Inflammatory macrophage treated with lipopolysaccharide for 1 hour (primary cell): ENCODE measurements around the gene CCDC15.
"Not testable (repeated sequence)": the region's sequence is repeated elsewhere in the genome, so short reads cannot be mapped to it uniquely, and the experiment has no call there.

Experiments used
- DNase-seq, 2 donors: peaks; one replicate each; pipeline ENCODE4 v3.0.0-alpha.2; 2020 to 2022

CCDC15 gene

DNA sequence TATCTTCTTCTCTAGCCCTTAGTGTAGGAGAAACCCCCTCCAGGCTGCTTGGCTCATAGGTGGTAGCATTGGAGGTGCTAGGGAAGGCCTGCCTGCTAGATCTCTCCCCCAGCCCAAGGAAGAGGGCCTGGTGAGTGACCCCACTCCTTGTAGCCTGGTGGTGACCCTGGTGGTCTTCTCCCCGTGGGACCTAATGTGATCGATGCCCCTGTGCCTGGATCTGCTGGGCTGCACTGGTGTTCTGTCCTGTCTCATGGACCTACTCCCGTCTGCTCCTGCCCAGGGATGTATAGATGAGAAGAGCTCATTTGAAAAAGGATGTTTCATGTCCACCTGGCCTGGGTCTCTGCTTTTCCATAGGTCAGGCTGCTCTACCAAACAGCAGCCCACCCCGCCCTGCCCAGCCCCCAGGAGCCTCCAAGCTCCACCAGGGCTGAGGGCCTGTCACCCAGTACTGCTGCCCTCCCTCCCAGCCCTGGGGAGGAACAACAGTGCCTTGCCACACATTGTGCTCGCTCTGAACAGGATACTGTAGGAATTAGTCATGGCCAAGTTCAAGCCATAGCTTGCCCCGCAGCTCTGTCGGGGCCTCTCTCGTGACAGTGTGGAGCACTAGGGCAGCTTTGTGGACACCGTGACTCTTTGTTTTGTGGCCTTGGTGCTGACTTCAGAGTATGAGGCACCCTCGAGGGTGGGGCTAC lies 128.8 kb downstream of the CCDC15 start:
- DNase-seq = no peak

DNA sequence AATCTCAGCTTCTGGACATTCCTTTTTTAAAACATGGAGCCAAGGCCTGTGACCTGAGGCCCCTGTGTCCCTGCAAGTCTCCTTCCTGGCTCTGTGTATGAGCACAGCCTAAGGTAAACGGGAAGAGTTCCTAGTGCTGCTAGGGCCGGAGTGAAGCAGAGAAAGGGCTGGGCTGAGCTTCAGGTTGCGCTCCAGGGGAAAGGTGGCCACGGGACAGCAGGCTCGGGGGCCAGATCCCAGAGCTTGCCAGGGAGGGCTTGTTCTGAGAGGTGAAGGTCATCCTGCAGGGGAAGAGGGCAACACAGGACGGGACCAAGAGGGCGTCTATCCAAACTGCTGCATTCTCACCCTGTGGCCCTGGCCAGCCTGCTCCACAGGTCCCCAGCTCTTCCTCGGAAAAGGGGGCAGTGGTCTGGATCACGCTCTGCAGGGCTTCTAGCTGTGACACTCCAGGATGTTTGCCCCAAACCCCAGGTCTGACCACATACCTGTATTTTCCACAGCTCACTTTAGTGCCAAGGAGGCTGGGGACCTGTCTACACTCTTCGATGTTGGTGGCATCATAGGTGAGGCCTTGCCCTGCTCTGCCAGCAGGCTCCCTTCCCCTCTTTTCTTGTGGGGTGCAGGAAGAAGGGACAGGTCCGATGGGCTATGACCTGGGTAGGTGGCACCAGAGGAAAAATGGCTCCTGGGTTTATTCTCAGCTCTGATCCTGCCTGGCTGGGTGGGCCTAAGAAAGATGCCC lies 129.5 kb downstream of the CCDC15 start:
- no peak for DNase-seq

DNA sequence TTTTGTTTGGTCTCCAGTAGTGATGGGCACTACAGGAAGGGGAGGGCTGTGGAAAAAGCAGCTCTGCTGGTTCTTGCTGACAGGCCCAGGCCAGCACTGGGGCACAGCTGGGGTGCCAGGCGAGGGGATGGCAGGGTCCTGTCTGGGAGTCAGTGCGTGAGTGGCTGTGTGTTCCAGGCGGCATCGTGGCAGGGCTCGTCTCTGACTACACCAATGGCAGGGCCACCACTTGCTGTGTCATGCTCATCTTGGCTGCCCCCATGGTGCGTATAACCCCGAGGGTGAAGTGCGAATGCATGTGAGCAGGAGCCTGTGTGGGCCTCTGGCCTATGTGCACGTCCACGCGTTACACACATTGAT lies 130.0 kb downstream of the CCDC15 start:
- DNase-seq = no peak

DNA sequence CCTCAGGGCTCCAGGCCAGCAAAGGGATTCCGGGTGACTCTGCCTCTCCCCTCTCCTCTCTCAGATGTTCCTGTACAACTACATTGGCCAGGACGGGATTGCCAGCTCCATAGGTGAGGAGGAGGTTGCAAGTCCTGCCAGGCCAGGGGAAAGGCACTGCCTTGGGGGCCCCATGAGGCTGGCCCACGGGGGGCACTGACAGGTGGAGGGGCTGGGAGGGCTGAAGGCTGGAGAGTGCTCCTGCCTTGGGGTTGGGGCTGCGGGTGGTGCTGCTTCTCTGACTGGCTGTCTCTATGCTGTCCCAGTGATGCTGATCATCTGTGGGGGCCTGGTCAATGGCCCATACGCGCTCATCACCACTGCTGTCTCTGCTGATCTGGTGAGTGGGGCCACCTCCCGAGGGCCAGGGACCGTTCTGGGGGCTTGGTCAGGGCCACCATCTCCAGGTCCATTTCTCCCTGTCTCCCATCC lies 130.8 kb downstream of the CCDC15 start:
- no peak for DNase-seq

DNA sequence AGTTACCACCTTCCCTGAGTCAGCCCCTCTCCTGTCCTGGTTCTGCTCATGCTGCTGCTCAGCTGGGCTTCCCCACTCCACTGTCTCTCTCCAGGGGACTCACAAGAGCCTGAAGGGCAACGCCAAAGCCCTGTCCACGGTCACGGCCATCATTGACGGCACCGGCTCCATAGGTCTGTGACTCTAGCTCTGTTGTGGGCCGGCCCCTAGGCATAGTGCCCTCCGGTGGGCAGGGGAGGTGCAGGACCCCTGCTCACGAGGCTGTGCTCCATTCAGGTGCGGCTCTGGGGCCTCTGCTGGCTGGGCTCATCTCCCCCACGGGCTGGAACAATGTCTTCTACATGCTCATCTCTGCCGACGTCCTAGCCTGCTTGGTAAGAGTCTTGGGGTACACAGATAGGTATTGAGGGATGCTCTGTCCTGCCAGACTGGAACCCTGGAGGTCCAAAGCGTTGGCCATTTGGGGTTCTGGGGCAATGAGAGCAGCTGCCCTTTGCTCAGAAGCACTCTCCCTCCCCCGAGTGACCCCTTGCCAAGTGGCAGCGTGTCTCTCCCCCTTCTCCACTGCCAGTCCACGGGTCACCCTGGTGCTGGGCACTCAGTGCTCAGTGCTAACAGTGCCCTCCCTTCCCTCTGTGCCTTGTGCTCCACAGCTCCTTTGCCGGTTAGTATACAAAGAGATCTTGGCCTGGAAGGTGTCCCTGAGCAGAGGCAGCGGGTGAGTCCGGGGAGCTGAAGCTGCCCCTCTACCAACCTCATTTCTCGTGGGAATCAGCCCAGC lies 131.5 kb downstream of the CCDC15 start:
- no peak for DNase-seq

DNA sequence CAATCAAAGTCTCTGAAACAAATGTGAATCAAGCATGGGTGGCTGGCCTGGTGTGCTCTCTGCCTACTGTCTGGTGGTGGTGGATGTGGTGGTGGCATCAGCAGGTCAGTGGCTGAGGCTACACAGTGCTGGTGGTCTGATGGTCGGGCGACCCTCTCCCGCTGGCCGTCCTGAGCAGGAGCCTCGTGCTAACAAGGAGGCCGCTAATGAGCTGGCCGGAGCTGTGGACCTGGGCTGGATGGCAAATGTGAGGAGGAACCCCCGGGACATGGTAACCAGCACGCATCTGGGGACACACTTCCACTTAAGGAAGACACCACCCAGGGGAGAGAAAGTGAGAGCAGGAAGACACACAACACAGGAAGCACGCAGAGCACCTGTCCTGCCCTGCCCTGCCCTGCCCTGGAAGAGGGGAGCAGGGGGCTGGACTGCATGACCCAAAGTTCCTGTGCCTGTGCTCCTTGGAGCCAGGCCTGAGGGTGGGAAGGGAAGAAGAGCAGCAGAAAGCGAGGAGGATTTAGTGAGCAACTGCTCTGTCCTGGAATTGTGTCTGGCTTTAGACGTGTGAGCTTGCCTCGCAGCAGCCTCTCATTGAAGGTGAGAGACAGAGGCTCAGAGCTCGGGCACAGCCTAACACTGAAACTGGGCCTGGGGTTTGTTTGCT lies 132.8 kb downstream of the CCDC15 start:
- DNase-seq = no peak

DNA sequence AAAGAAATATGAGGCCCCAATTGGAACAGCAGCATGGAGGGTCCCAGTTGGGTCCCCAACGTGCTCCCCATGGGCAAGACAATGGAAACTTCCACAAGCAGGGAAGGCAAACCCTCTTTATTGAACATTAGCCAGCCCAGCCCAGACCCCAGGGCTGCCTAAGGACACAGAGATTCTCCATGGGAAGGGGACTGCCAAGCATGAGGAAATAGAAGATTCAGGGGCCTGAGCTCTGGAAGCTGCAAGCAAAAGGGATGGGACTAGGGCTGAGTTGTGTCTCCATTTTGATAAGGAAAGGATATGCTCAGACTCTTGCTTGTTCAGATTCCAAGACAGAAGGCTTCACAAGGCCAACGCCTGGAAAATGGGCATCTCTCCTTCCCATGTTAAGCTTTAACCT lies 134.1 kb downstream of the CCDC15 start:
- no peak for DNase-seq

DNA sequence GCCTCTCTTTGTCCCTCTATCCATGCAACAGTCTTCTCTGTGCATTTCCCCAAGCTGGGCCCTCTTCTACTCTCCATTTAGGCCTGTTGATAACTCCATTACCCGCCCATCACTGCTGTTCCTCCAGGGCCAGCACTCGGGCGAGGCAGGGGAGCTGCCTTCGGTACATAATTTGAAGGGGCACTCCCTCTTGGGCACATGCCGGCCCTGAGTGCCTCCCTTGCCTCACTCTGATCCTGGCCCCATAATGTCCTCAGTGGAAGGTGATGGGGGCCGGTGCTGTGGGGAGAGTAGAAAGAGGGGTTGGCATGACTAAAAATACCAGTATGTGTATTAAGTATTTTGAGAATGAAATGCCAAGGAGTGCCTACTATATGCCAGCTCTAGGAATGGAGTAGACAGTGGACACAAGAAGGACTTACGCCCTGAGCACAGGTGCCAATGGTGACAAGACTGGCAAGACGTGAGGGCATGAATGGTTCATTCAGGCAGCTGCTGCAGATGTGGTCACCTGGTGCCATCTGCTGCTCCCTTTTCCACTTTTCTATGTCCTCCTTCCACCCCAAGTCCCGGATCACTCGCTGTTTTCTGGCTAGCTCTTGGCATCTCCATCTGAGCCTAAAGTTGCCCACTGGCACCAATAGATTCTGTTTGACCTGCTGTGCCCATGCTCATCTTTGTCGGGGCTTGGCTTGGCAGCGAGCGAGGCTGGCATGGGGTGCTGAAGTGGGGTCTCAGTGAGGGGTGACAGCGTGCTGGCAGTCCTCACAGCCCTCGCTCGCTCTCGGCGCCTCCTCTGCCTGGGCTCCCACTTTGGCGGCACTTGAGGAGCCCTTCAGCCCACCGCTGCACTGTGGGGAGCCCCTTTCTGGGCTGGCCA lies 134.8 kb downstream of the CCDC15 start:
- no peak for DNase-seq

DNA sequence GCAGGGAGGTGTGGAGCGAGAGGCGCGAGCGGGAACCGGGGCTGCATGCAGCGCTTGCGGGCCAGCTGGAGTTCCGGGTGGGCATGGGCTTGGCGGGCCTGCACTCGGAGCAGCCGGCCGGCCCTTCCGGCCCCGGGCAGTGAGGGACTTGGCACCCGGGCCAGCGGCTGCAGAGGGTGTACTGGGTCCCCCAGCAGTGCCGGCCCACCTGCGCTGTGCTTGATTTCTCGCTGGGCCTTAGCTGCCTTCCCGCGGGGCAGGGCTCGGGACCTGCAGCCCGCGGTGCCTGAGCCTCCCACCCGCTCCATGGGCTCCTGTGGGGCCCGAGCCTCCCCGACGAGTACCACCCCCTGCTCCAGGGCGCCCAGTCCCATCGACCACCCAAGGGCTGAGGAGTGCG lies 135.5 kb downstream of the CCDC15 start:
- not testable (repeated sequence) for DNase-seq

DNA sequence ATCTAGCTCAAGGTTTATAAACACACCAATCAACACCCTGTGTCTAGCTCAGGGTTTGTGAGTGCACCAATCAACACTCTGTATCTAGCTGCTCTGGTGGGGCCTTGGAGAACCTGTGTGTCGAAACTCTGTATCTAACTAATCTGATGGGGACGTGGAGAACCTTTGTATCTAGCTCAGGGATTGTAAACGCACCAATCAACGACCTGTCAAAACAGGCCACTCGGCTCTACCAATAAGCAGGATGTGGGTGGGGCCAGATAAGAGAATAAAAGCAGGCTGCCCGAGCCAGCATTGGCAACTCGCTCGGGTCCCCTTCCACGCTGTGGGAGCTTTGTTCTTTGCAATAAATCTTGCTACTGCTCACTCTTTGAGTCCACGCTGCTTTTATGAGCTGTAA lies 136.1 kb downstream of the CCDC15 start:
- not testable (repeated sequence) for DNase-seq

DNA sequence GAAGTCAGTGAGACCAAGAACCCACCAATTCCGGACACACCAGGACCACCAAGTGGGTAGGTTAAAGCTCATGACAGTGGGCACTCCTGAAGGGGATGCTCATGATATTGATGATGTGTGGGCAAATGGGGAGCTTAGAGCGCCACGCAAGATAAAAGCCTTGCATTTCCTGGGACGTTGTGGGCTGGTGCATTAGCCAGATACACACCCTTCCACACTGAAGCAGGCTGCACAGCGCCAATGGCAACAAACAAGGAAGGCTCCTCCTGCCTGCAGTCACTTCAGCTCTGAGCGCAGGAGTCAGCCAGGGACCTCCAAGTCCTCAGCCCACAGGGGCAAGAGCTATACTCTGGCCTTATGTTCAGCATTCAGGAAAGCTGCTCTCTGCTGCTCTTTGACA lies 136.8 kb downstream of the CCDC15 start:
- DNase-seq = no peak
